22Rv1 (cell line): ENCODE measurements around the gene RFX3.

Experiments used
- ZFX ChIP-seq: fragments of 450-650 bp; IDR thresholded peaks from 2 replicates; pipeline ENCODE4 v1.6.1; 2017; ENCODE audit warnings: antibody characterized with exemption, borderline replicate concordance
- TF ChIP-seq, protein P1 (sequence below): fragments of 450-650 bp; IDR thresholded peaks from 2 replicates; pipeline ENCODE4 v1.5.1; 2017; ENCODE audit warnings: mild to moderate bottlenecking

DNA sequence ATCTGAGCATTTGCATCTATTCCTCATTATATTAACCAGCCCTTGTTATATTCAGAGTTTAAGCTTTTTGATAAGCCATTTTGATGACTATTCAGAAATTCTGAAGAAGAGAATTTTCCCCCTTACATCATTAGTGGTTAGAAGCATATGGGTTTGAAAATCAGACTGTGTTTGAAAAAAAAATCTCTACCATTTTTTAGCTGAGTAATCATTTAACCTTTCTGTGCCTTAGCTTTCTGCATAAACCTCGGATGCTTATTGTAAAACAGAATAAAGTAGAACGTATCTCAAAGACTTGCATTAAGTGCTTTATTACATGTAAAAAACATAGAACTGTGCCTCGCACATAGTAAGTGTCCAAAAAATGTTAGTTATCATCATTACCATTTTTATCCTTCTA is 278.6 kb downstream of the RFX3 start:
- TF ChIP-seq, protein P1, sequence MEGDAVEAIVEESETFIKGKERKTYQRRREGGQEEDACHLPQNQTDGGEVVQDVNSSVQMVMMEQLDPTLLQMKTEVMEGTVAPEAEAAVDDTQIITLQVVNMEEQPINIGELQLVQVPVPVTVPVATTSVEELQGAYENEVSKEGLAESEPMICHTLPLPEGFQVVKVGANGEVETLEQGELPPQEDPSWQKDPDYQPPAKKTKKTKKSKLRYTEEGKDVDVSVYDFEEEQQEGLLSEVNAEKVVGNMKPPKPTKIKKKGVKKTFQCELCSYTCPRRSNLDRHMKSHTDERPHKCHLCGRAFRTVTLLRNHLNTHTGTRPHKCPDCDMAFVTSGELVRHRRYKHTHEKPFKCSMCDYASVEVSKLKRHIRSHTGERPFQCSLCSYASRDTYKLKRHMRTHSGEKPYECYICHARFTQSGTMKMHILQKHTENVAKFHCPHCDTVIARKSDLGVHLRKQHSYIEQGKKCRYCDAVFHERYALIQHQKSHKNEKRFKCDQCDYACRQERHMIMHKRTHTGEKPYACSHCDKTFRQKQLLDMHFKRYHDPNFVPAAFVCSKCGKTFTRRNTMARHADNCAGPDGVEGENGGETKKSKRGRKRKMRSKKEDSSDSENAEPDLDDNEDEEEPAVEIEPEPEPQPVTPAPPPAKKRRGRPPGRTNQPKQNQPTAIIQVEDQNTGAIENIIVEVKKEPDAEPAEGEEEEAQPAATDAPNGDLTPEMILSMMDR: no peak
- no peak for TF ChIP-seq ZFX
